Activated gamma-delta T cell (primary cell): ENCODE data around the gene ZNF184.

Experiments used
- DNase-seq: peaks from one replicate; lab custom pipeline; 2025; lab: John Stamatoyannopoulos, UW

The ZNF184 gene

GRCh38 chr6:27479319-27480182, 6.6 kb upstream of the ZNF184 start:
- peak; percentile 38 for DNase-seq

GRCh38 chr6:27478706-27479318, 5.9 kb upstream of the ZNF184 start:
- no peak for DNase-seq

GRCh38 chr6:27478141-27478705, 5.3 kb upstream of the ZNF184 start:
- no peak for DNase-seq

GRCh38 chr6:27477318-27478013, 4.6 kb upstream of the ZNF184 start:
- DNase-seq, result no peak

DNA sequence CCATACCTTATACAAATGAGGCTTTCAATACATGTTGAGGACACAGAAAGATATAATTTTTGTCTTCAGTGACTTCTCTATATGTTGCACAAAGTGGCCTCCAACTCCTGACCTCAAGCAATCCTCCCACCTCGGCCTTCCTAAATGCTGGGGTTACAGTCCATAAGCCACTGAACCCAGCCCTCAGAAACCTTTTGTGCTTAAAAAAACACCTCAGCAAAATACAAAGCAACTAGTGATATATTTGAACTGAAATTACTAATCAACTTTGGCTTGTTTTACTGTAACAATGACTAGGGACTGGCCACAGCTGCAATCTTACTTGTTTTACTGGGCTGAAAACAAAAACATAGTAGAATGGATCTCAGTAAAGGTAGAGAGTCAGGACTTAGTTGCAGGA, 3.2 kb upstream of the ZNF184 start:
- DNase-seq, result no peak

GRCh38 chr6:27474672-27475071, 1.8 kb upstream of the ZNF184 start:
- no peak for DNase-seq

GRCh38 chr6:27474172-27474465, 1.2 kb upstream of the ZNF184 start:
- DNase-seq, result no peak

DNA sequence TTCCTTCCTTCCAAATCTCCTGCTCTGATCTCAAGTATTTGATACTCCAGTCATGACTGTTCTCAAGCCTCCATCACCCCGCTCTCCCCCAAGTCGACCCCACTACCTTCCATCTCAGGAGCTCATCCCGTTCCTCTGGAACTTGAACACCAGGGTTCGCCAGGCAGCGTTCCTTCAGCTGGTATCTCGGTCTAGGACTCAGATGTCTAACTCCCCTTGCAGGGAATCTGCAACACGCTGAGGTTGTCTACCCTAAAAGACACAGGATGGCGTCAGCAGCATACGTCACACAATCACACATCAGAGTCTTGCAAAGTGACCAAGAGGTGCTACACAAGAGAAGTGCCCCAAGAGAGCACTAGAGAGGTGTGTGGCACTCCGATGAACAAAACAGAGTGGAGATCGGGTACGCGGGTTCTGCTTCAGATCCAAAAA, 706 bp downstream of the ZNF184 start:
- no peak for DNase-seq

GRCh38 chr6:27471365-27472115, 1.4 kb downstream of the ZNF184 start:
- no peak for DNase-seq

DNA sequence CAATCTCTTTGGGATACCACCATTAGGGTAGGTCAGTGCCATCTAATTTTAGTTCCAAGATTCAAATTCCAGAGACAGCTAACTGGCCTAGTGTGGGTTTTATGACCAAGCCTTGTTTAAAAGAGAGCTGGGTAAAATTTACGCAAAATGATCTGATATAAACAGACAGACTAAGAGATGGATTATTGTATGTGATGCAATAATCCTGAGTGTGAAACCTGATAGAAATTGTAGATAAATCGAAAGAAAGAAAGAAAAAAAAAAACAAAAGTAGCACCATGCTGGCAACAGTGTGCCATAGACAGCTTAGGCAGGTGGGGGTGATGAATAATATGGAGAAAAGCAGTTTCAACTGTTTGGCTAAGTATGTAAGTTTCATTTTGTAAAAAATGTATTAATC, 2.9 kb downstream of the ZNF184 start:
- no peak for DNase-seq

- no peak for DNase-seq
Measured at GRCh38 chr6:27468334-27468733, 4.6 kb downstream of the ZNF184 start.

GRCh38 chr6:27452496-27452897, 20.4 kb downstream of the ZNF184 start:
- no peak for DNase-seq

- DNase-seq, result no peak
Measured at GRCh38 chr6:27451660-27452390, 21.1 kb downstream of the ZNF184 start.

- no peak for DNase-seq
Measured at GRCh38 chr6:27448456-27448855, 24.4 kb downstream of the ZNF184 start.

- no peak for DNase-seq
Measured at GRCh38 chr6:27442932-27443331, 30.0 kb downstream of the ZNF184 start.

GRCh38 chr6:27441001-27441400, 31.9 kb downstream of the ZNF184 start:
- no peak for DNase-seq

DNA sequence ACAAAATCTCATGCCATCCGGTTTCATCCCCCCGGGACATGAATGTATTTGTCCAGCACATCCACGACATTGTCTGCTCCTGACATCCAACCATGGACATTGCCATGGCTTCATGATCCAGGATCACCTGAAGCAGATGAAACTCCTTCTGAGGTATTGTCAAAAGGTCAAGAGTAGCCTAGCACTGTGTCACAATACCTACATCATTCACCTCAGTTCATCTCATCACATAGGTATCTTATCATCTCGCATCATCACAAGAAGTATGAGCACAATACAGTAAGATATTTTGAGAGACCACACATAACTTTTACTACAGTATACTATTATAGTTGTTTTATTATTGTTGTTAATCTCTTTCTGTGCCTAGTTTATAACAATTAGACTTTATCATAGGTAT, 33.5 kb downstream of the ZNF184 start:
- no peak for DNase-seq

DNA sequence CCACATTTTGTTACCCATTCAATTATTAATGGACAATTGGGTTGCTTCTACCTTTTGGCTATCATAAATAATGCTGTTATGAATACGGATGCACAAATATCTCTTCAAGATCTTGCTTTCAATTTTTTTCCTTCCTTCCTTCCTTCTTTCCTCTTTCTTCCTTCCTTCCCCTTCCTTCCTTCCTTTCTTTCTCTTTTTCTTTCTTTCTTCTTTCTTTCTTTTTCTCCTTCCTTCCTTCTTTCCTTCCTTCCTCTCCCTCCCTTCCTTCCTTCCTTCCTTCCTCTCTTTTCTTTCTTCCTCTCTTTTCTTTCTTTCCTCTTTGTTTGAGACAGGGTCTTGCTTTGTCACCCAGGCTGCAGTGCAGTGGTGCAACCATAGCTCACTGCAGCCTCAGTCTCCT, 39.2 kb downstream of the ZNF184 start:
- DNase-seq, result no peak

DNA sequence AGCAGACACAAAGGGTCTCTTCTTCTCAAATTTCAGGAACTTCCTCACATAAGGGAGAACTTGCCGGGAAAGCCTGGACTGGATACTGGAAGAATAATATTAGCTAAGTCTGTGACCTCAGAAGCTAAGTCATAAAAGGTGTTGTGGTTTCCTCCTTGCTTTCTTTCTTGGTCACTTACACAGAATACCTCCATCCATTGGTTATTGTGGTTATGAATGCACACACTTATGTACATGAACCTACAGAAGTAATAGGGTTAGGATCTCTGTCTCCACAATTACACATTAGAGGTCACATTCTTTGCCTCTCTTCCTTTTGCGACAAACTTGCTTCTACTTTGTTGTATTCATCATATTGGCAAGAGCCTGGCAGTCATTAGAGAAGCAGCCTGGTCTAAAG, 43.9 kb downstream of the ZNF184 start:
- DNase-seq, result no peak

- DNase-seq, result no peak
Measured at GRCh38 chr6:27428502-27428901, 44.4 kb downstream of the ZNF184 start.

DNA sequence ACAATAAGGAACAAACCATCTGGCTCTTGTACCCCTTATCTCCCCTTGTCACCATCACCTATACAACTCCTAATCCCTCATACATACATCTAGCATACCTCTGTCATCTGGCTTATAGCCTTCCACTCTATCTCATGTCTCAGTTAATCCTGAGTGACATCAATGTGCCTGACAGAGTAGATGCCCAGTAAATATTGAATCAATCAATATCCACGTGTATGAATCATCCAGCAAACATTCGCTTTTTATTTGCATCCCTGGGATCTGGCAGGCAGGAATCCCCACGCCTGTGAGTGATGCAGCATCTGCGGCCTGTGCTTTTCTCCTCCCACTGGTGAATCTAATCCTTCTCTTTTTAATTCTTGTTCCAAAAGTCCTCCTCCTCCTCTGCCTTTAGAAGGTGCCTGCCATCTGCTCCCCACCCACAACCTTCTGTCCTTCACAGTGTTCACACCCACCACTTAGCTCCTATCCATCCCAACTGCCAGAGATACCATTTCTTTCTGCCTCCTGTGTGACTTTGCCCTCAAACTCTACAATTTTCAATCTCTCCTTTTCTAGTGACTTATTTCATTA, 46.8 kb downstream of the ZNF184 start:
- DNase-seq, result no peak
